Measurements from ENCODE around the gene WDR4.

DNA sequence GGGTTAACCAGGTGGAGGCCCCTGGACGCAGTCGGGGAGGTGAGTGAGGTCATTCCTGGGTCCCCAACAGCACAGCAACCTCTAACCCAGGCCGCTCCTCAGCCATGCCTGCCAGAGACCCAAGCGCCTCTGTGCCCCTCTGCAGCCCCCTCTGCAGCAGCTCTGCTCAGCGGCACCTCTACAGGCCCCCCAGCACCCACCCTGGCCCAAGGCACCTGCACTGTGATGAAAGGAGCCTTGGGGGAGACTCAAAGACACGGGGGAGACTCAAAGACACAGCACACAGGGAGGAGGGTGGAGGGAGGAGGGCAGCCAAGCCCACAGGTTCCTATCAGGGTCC, 19.5 kb downstream of the WDR4 start:
- TF ChIP-seq, protein P1, sequence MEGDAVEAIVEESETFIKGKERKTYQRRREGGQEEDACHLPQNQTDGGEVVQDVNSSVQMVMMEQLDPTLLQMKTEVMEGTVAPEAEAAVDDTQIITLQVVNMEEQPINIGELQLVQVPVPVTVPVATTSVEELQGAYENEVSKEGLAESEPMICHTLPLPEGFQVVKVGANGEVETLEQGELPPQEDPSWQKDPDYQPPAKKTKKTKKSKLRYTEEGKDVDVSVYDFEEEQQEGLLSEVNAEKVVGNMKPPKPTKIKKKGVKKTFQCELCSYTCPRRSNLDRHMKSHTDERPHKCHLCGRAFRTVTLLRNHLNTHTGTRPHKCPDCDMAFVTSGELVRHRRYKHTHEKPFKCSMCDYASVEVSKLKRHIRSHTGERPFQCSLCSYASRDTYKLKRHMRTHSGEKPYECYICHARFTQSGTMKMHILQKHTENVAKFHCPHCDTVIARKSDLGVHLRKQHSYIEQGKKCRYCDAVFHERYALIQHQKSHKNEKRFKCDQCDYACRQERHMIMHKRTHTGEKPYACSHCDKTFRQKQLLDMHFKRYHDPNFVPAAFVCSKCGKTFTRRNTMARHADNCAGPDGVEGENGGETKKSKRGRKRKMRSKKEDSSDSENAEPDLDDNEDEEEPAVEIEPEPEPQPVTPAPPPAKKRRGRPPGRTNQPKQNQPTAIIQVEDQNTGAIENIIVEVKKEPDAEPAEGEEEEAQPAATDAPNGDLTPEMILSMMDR (IDR thresholded peaks at IDR 0.05): no peak
- no peak for TF ChIP-seq POLR2A (IDR thresholded peaks at IDR 0.05)

All from heart left ventricle (tissue), 13 donors.